GM23338 (cell line): ENCODE data around the gene ZNF674.

Experiments used
- EZH2 ChIP-seq: fragments of 200-600 bp; sonication (generic); IDR thresholded peaks from one replicate; pipeline ENCODE4 v1.8.0; 2017; ENCODE audit warnings: antibody characterized with exemption, mild to moderate bottlenecking, low read depth; ENCODE audit not compliant: unreplicated experiment
- EZH2phosphoT487 ChIP-seq: fragments of 200-600 bp; sonication (generic); IDR thresholded peaks from one replicate; pipeline ENCODE4 v1.8.1; 2018; ENCODE audit warnings: antibody characterized with exemption; ENCODE audit not compliant: unreplicated experiment
- POLR2AphosphoS5 ChIP-seq: IDR thresholded peaks from 2 replicates; pipeline ENCODE4 v1.6.1; 2016; ENCODE audit warnings: antibody characterized with exemption, low read depth
- STAT1 ChIP-seq: IDR thresholded peaks from one replicate; pipeline ENCODE4 v1.6.1; 2016; ENCODE audit warnings: antibody characterized with exemption; ENCODE audit not compliant: unreplicated experiment
- TF ChIP-seq, protein P1 (sequence below), 2 experiments: fragments of 200-600 bp in 1 of 2; sonication (generic) in 1 of 2; conservative IDR thresholded peaks; 2 replicates each; pipeline versions ENCODE4 v1.5.1 to v1.6.1; 2016 to 2017; ENCODE audit warnings: antibody characterized with exemption in 2 of 2, low read depth in 2 of 2, mild to moderate bottlenecking in 2 of 2, moderate library complexity in 1 of 2

DNA sequence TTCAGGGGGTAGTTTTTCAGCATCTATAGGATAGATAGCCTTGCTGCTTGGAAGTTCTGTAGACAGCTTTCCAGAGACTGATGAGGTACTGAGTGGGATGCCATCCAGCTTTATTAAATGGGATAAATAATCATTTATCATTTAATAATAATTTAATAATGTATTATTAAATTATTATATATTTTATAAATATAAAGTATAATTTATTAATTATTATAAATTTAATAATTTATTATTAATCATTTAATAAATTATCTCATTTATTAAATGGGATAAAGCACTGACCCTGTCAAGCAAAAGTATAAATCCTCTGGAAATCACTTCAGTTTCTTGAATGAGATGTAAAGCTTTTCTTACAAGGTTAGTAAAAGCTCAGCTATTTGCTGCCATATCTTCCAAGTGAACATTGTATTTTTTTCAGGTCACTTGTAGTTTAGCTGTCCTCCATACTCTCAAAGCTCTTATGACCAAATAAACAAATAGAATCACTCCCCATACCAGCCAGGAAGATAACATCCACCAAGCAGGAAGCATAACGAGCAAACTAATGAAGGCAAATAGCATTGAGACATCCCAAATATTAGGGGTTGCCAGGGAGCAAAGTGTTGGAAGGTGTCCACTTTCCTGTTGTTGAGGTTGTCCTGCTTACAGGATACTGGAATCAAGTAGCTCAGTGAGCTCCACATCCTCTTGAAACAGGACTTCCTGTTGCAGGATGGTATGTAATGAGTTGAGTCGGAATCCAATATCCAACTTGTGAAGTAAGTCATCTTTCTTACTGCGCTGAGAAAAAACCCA lies 88.9 kb downstream of the ZNF674 start:
- TF ChIP-seq, protein P1, sequence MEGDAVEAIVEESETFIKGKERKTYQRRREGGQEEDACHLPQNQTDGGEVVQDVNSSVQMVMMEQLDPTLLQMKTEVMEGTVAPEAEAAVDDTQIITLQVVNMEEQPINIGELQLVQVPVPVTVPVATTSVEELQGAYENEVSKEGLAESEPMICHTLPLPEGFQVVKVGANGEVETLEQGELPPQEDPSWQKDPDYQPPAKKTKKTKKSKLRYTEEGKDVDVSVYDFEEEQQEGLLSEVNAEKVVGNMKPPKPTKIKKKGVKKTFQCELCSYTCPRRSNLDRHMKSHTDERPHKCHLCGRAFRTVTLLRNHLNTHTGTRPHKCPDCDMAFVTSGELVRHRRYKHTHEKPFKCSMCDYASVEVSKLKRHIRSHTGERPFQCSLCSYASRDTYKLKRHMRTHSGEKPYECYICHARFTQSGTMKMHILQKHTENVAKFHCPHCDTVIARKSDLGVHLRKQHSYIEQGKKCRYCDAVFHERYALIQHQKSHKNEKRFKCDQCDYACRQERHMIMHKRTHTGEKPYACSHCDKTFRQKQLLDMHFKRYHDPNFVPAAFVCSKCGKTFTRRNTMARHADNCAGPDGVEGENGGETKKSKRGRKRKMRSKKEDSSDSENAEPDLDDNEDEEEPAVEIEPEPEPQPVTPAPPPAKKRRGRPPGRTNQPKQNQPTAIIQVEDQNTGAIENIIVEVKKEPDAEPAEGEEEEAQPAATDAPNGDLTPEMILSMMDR (conservative IDR thresholded peaks at IDR 0.05; ENCODE audit: low read depth in 2 of 2): no peak
- TF ChIP-seq EZH2phosphoT487: no peak
- TF ChIP-seq POLR2AphosphoS5: no peak
- TF ChIP-seq EZH2: no peak
- TF ChIP-seq STAT1: no peak
